ENCODE data around the gene GPX5.
A peak's percentile ranks its signal among the peaks of the same experiment; 100 is the strongest.
"Not testable (repeated sequence)": the region's sequence is repeated elsewhere in the genome, so short reads cannot be mapped to it uniquely, and the experiment has no call there.

Gene GPX5

GRCh38 chr6:28515676-28516075 is 10.0 kb upstream of the GPX5 start, which contains the start of gene GPX6:
Gene GPX6, minus strand, starts transcription at chr6:28515793. Its CDS starts 50 bp downstream, at chr6:28515743.
- no peak for DNase-seq

GRCh38 chr6:28517964-28518363 is 7.7 kb upstream of the GPX5 start:
- no peak for DNase-seq

- no peak for DNase-seq
Measured at GRCh38 chr6:28522594-28523240, 3.0 kb upstream of the GPX5 start.

- DNase-seq = peak; percentile 14
Measured at GRCh38 chr6:28523241-28523622, 2.4 kb upstream of the GPX5 start.

DNA sequence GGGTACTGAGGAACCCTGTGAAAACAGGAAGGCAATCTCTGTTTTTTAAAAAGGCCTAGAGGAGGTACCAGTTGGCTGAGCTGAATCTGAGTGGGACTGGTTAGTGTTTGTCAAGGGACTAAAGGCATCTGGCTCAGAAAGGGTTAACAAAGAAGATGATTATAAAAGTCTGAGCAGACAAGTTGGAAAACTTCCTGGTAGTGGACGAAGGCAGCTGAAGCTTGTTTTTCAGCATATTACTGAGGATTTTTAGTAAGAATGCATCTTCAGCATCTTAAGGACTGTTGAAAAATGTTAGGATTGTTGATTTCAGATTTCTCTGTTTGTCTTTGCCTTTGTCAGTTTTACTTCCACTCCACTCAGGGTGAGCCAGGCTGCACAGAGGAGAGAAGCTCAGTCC is 5.1 kb downstream of the GPX5 start:
- no peak for DNase-seq

- no peak for DNase-seq
Measured at GRCh38 chr6:28531479-28532128, 5.9 kb downstream of the GPX5 start.

- DNase-seq = no peak
Measured at GRCh38 chr6:28534306-28534705, 8.6 kb downstream of the GPX5 start.

DNA sequence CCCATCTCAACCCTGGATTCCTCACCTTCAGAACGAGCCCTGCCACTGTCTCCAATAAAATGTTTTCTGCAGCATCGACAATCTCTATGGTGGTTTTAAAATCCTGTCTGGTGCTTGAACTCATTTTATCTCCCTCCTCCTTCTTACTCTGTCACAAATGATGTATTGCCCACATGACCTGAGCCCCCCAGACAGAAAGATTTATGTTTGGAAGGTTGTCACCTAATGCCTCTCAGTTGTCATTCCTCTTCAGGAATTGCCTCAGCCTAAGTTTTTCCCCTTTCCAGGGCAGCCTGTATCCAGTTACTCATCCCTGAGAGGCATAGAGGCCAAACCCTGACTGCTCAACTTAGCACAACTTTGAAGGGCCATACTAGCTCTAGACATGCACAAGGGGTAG is 9.2 kb downstream of the GPX5 start:
- DNase-seq = no peak

DNA sequence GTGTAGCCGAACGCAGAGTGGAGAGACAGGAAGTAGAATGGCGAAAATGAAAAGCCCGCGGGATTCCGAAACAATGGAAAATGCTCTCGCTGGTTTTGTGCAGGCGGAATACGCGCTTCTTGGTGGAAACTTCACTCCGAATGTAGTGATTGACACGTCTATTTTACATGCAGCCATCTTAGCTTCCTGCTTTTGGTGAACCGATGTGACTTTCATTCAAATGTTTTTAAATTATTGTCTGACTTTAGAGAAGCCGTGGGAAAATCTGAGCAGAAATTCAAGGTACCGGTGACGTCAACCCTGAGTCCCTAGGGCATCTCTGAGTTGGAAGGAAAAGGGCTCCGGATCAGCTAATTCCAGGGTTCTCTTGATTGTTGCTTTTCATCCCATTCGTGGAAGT is 11.4 kb downstream of the GPX5 start:
- no peak for DNase-seq

DNA sequence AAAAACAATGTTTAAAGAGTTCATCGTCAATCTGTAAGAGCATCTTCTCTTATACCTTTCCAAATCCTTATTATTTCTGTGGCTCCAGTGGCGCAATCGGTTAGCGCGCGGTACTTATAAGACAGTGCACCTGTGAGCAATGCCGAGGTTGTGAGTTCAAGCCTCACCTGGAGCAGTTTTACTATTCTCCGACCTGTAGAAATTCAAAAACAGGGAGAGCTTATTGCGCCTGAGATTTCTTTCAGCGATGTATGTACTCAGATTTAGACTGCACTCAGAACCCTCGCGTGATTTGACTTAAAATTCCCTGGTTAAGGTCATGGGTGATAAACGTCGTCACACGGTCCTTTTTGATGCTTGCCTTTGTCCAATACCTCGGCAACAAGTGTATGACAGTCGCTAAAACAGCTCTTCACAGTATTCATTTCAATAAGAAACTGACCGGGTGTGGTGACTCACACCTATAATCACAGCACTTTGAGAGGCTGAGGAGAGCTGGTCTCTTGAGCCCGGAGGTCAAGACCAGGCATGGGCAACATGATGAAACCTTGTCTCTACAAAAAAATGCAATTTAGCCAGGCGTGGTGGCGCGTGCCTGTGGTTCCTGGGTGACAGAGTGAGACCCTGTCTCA is 11.9 kb downstream of the GPX5 start:
- peak; percentile 74 for DNase-seq

- no peak for DNase-seq
Measured at GRCh38 chr6:28541996-28542395, 16.3 kb downstream of the GPX5 start.

DNA sequence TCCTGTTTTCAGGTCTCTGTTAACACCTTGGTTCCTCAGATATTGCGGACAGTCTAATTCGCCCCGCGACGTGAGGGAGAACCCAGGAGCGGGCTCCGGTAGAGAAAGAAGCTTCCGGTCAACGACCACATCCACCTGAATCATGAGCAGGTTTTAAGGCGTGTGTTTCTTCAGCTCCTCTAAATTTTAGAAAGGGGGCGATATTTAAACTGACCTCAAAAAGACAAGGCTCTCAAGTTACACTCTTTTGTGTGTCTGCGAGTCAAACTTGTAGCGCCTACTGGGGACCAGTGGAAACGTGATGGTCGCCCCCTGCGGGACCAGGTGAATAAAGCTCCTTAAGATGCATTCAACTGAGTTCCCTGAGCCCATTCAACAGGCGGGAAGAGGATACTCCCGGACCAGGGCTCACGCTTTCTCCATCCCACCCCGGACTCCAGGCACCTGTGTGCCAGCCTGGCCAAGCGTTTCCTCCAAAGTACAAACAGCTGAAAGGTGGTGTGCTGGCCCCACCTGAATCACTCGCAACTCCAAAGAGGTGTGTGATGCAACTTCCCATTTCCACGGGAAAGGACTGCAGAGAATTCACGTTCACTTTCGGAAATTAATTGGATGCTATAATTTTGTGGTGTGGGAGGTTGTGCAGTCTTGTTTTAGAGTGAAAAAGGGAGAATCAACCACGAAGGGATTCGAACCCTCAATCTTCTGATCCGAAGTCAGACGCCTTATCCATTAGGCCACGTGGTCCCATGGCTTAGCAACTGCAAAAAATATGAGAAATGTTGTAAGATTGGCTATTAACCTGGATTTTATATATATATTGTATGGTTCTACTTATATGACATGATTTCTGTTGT is 17.0 kb downstream of the GPX5 start:
- DNase-seq = peak; percentile 86

DNA sequence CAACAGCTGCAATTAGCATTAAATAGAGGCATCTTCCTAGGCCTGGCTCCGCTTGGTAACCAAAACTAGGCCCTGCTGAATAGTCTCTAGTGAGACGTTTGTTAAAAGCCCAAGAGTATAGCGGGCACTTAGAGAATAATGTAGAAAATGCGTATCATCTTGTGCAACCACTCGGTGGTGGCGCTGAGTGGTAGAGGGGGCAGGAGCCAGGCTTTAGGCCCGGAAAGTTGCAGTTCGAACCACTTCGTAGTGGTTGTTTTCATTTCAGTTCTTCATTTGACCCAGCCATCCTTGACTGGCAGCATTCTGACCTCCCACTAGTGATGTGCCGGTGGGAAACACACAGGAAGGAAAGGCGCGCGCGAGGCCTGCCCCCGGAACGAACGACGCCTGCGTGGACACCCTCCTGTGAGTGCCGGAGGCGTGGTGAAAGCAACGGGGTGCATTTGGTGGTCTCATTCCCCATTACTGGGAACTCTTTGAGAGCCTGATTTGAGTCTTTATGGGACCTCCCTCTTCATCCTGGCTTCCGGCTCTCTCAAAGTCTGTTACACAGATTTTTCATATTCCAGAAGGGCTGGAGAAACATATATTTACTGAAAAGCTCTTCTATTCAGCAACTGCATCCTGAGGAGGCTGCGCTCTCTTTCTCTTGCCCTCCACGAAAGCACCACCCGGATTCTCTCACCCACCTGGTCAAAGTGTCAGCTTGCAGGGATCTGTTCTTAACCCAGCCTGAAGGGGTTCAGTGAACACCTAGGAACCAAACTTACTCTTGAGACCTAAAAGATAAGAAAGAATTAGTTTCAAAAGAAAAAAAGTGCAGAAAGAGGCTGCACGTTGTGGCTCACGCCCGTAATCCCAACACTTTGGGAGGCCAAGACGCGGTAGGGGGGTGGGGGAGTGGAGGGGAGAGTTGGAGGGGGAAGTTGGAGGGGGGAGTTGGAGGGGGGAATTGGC is 18.2 kb downstream of the GPX5 start:
- no peak for DNase-seq

DNA sequence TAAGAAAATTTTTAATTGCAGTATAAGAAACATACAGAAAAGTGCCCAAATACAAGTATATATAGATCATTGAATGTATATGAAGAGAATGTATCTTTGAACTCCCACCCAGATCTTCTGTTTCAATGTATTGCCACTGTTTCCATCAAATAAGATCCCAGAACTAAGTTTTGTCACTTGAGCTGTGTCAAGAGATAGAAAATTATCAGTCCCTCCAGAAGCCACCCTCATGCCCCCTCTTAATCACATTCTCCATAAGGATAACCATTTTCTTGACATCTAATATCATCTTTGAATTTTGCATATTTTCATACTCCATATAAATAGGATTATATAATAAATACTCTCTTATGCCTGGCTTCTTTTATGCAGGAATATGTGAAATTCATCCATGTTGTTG is 20.3 kb downstream of the GPX5 start:
- DNase-seq = no peak

DNA sequence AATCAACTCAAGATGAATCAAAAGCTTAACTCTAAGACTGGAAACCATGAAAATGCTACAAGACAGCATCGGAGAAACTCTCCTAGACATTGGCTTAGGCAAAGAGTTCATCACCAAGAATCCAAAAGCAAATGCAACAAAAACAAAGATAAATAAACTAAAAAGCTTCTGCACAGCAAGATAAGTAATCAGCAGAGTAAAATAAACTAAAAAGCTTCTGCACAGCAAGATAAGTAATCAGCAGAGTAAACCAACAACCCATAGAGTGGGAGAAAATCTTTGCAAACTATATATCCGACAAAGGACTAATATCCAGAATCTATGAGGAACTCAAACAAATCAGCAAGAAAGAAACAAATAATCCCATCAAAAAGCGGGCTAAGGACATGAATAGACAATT is 21.3 kb downstream of the GPX5 start:
- not testable (repeated sequence) for DNase-seq

DNA sequence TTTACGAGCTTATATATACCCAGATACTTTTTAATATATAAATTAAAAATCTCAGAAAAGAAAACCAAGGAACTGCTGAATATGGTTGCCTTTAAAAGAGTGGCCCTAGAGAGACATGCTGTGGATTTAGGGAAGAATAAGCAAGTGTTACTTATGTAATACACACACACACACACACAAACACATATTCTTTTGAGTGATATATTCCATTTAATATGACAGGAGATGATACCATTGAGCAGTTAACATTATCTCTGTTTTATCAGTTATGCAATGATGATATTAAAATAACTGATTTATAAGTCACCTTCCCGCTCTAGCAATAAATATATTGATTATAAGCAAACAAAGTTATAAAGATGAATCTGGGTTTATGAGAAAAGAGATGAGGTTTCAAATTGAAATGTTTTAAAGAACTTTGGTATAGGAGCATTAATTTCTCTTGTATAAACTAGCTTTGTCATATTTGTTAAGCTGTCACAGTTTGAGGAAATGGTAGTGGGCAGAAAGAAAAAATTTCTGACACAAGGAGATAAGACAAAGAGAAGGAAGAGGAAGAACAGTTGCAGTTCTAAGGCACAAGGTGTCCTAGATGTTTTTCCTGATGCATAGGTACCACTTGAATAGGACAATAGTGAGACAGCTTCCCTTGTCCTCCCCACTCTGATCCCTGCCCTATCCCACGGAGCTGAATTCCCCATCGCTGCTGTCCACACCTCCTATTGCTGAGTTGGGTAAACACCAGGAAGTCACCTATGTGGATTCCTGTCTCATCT is 26.4 kb downstream of the GPX5 start:
- no peak for DNase-seq

DNA sequence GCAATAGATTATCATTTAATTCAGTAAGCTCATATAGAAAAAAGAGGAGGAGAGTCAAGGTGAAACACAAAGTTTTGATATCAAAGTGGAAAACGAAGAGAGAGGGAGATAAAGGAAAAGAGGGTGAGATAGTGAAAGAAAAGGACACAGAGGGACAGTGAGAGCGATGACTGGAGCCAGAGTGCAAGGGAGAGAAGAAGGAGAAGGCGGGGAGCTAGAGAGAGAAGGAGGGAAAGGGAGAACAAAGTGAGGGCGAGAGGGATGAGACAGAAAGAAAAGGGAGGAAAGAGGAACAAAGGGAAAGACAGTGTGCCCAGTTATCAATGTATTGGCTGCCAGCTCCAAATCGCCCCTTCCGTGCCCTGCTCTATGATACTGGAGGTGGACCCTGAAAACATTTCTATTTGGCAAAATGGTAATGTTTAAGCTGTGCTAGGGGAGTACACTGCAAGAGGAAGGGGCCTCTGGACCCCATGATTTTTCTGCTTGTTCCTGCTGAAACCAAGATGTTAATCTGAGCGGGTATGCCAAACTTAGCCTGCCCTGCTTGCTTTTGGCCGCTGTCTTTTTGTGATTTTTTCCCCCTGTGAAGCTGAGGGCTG is 27.8 kb downstream of the GPX5 start:
- DNase-seq = no peak

- no peak for DNase-seq
Measured at GRCh38 chr6:28553986-28554881, 28.6 kb downstream of the GPX5 start.

- DNase-seq = no peak
Measured at GRCh38 chr6:28555136-28555535, 29.5 kb downstream of the GPX5 start.

- DNase-seq = no peak
Measured at GRCh38 chr6:28558629-28559028, 32.9 kb downstream of the GPX5 start.
